ENCODE measurements around the gene CACNA1C.

DNA sequence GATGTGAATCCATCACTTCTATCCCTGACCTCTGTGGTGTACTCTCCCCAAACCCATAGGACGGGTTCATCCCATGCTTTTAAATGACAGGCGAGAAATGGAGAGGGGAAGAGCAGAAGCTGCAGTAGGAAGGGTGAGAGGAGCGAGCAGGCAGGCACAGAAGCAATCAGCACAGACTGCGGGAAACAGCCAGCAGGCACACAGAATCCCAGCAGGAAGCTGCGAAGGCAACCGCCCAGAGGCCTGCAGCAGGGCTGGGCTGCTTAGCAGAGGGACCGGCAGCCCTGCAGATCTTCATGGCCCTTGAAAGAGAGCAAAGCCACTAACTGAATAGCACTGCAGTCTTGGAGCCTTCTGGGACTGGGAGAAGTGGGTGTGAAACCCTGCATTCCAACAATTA, 455.0 kb downstream of the CACNA1C start:
- TF ChIP-seq POLR2A (IDR thresholded peaks at IDR 0.05) (no peak), CTCF (IDR thresholded peaks at IDR 0.05) (no peak), EP300 (IDR thresholded peaks at IDR 0.05) (no peak)

All from tibial nerve (tissue), 4 donors.